ENCODE results near the gene RXRG.

- TF ChIP-seq MXI1 (conservative IDR thresholded peaks at IDR 0.05; ENCODE audit: poor library complexity, severe bottlenecking) (no peak), POLR2AphosphoS5 (IDR thresholded peaks at IDR 0.05) (no peak), EZH2 (IDR thresholded peaks at IDR 0.05; ENCODE audit: borderline replicate concordance, insufficient read depth, low read length, poor library complexity, severe bottlenecking) (no peak), EP300 (conservative IDR thresholded peaks at IDR 0.05; ENCODE audit: poor library complexity, severe bottlenecking) (no peak), RAD21 (conservative IDR thresholded peaks at IDR 0.05) (peak; percentile 80), TAF1 (IDR thresholded peaks at IDR 0.05; ENCODE audit: low read depth) (no peak)
- TF ChIP-seq, protein P1, sequence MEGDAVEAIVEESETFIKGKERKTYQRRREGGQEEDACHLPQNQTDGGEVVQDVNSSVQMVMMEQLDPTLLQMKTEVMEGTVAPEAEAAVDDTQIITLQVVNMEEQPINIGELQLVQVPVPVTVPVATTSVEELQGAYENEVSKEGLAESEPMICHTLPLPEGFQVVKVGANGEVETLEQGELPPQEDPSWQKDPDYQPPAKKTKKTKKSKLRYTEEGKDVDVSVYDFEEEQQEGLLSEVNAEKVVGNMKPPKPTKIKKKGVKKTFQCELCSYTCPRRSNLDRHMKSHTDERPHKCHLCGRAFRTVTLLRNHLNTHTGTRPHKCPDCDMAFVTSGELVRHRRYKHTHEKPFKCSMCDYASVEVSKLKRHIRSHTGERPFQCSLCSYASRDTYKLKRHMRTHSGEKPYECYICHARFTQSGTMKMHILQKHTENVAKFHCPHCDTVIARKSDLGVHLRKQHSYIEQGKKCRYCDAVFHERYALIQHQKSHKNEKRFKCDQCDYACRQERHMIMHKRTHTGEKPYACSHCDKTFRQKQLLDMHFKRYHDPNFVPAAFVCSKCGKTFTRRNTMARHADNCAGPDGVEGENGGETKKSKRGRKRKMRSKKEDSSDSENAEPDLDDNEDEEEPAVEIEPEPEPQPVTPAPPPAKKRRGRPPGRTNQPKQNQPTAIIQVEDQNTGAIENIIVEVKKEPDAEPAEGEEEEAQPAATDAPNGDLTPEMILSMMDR (IDR thresholded peaks at IDR 0.05; ENCODE audit: poor library complexity, severe bottlenecking): peak; percentile 79
These were observed 75.6 kb downstream of the RXRG start for GRCh38 chr1:165369255-165369848.
